HG03378 (cell line): ENCODE data around the gene SDK1.

Experiments
- ATAC-seq: cut with Tn5 transposase; IDR thresholded peaks from one replicate; pipeline ENCODE4 v1.9.1; 2021; ENCODE audit warnings: mild to moderate bottlenecking, moderate library complexity; ENCODE audit not compliant: unreplicated experiment

Gene SDK1

DNA sequence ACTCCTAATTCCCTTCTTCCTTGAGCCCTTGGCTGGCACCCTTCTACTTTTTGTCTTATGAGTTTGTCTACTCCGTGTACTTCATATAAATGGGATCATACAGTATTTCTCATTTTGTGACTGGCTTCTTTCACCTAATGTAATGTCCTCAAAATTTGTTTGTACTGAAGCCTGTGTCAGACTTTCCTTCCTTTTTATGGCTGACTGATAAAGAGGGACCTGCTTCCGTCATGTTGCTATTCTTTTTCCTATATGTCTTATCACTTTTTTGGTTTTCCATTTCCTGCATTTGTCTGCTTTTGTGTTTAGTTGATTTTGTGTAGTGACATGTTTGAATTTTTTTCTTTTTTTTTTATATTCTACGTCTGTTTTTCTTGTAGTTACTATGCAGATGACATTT is 470.9 kb downstream of the SDK1 start:
- ATAC-seq: no peak

DNA sequence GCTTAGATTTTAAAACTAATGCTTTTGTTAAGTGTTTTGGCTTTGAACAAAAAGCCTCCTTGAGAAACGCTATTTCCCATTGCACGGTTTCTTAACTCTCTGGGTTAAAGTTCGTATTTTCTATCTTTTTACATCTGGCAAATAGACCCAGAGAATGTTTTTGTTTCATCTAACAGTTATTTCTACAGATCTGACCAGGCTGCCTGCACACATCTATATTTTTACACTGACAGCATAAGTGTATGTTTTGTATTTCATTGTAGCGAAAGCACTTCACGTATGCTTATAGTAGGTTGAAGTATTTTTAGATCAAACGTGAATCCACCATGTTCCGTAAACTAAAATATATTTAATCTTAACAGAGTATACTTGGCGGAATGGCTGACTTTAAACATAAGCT is 477.3 kb downstream of the SDK1 start:
- no peak for ATAC-seq

- ATAC-seq: no peak
Observed at GRCh38 chr7:3780016-3780415, 479.0 kb downstream of the SDK1 start.

DNA sequence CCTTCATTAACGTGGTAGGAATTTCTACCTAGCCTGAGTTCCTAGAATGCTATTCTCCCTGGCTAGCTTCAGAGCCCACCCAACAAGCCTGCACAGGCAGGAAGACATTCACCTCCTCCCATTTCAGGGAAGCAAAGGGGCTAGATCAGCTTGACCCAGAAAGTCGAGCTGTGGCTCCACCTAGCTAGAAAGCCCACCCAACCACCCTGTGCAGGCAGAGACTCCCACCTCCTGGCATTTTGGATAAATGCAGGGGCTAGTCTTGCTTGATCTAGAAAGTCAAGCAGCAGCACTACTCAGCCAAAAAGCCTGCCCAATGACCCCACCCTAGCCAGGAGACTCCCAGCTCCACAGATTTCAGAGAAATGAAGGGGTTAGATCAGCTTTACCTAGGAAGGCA is 479.5 kb downstream of the SDK1 start:
- no peak for ATAC-seq

DNA sequence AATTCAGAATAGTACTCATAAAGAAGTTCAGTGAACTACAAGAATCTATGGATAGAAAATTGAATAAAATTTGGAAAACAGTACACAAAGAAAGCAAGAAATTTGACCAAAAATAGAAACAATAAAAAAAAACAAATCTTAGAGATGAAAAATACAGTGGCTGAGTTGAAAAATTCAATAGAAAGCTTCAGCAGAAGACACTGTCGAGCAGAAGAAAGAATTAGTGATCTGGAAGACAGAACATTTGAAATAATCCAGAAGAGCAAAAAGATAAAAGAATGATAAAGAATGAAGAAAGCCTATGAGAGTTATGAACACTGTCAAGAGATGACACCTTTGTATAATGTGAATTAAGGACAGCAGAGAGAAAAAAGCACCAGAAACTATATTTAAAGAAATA is 480.6 kb downstream of the SDK1 start:
- ATAC-seq: no peak

GRCh38 chr7:3787717-3788264 is 486.7 kb downstream of the SDK1 start:
- ATAC-seq: no peak

DNA sequence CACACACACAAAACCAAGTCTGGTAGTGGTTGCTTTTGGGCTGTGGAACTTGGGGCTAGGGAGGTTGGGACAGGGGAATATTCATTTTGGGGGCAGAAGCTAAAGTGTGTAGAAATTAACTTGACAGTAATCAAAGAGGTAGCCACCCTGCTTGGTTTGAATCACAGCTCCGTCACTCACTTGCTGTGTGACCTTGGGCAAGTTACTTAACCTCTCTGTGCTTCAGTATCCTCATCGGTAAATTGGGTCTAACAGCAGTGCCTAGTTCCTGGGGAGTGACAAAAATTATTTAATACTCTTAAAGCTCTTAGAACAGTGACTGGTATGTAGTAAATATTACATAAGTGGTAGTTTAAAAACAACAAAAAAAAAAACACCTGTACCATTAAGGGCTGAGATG is 489.8 kb downstream of the SDK1 start:
- no peak for ATAC-seq

DNA sequence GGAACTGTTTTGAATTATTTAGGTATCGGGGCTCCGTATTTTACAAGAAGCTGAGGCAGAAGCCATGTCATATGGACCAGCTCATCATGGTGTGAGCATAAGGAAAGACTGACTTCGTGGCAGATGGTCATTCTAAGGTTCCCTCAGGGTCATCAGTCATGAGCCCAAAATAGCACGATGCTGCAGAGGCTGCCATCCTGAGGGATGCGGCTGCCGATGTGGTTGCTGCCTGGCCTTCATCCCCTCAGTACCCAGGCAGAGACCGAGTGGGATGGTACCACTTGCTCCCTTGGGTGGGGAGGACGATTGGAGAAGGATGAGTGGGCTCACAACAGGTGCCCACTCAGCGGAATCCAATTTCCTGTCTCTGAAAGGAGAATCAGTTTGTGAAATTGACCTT is 490.3 kb downstream of the SDK1 start:
- ATAC-seq: no peak

- ATAC-seq: no peak
Observed at GRCh38 chr7:3795141-3795540, 494.1 kb downstream of the SDK1 start.

- no peak for ATAC-seq
Observed at GRCh38 chr7:3795781-3796180, 494.7 kb downstream of the SDK1 start.

DNA sequence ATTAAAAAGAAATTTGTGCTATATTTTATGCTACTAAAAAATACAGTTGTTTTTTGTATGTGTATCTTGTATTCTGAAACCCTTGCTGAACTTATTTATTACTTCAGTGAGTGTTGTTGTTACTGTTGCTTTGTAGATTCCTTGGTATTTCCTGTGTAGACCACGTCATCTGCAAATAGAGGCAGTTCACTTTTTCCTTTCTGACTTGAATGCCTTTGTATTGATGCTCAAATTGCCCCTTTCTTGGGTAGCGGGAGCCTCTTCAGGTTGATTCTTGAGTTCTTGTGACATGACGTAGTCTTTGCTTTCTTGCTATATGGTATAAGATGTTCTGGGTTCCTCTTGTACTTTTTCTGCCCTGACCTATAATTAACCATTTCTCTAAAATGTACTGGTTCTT is 504.1 kb downstream of the SDK1 start:
- ATAC-seq: no peak

- no peak for ATAC-seq
Observed at GRCh38 chr7:3806516-3806915, 505.5 kb downstream of the SDK1 start.

DNA sequence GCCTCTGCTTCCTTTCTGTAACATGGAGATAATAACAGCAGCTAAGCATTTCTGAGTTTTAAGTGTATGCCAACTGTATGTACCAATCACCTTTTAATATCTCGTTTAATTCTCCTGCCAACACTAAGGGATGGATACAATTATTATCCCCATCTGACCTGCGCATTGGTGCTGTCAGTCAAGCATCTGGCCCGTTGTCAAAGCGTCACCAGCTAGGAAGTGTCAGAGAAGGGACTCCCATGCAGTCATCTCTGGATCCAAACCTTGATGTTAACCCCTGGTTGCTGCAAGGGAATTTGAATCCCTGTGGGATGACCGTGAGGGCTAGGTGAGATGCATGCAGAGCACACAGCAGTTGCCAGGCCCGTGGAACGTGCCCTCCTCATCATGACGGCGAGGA is 506.8 kb downstream of the SDK1 start:
- ATAC-seq: no peak

DNA sequence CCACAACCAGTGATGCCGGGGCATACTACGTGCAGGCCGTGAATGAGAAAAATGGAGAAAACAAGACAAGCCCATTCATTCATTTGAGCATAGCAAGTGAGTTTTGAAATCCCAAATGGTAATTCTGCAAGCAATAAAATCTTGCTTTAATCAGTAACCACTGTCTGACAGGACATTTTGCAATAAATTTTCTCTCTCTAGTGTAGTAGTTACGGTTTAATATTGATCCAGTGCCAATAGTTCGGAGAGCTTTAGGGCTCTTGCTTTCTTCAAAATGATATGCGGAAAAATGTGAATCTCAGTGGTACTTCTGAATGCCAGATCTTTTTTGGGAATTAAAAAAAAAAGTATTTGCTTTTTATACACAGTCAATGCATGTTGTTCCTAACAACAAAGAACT is 520.4 kb downstream of the SDK1 start:
- no peak for ATAC-seq

DNA sequence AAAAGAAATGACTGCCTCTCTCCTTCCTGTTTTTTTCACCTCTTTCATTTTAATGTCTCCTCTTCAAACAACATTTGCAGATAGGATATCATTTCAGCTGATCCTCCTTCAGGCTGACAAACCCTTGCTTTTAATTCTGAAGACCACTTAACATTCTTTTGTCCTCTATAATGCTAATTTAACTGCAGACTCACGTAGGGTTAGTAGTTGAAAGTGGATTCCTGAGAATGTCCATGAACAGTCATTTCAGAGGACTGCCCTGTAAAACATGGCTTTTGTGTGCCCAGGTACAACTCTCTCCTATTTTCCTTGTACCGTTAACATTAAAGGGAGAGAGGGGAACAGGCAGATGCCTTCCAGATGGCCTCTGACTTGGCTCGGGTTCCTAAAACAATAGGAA is 524.4 kb downstream of the SDK1 start:
- ATAC-seq: no peak

- ATAC-seq: no peak
Observed at GRCh38 chr7:3832199-3832598, 531.1 kb downstream of the SDK1 start.

DNA sequence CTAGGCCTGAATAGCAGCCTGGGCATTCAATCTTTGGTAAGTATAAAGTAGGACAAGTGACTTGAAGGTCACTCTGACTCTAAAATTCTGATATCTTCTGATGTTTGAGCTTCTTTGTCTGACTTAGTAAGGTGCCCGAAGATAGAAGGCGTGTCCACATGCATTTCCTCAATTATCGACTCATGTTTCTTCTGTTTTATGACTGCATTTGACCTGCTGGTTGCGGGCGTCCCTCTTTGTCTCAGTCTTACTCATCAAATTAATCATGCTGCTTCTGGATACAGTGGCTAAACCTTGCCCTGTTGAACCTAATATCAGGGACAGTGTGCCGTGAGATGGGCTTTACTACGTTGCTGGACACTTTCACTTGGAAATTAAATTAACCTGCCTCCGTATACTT is 534.1 kb downstream of the SDK1 start:
- ATAC-seq: no peak

GRCh38 chr7:3836855-3837254 is 535.8 kb downstream of the SDK1 start:
- no peak for ATAC-seq

- ATAC-seq: no peak
Observed at GRCh38 chr7:3844540-3845151, 543.6 kb downstream of the SDK1 start.

- no peak for ATAC-seq
Observed at GRCh38 chr7:3846738-3847137, 545.7 kb downstream of the SDK1 start.

GRCh38 chr7:3847336-3847735 is 546.3 kb downstream of the SDK1 start:
- no peak for ATAC-seq

- no peak for ATAC-seq
Observed at GRCh38 chr7:3859431-3859830, 558.4 kb downstream of the SDK1 start.

GRCh38 chr7:3860932-3861331 is 559.9 kb downstream of the SDK1 start:
- ATAC-seq: no peak
